ENCODE data around the gene MPG. TPM values are rescaled to one million over a fixed set of nuclear protein-coding genes. Genes with fewer than 3 reads are reported as not detected.
A peak's percentile ranks its signal among the peaks of the same experiment; 100 is the strongest.
"Not testable (repeated sequence)": the region's sequence is repeated elsewhere in the genome, so short reads cannot be mapped to it uniquely, and the experiment has no call there.

MPG gene, protein sequence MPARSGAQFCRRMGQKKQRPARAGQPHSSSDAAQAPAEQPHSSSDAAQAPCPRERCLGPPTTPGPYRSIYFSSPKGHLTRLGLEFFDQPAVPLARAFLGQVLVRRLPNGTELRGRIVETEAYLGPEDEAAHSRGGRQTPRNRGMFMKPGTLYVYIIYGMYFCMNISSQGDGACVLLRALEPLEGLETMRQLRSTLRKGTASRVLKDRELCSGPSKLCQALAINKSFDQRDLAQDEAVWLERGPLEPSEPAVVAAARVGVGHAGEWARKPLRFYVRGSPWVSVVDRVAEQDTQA
- 75.7 TPM for polyA plus RNA-seq (2013, experiment 1 of 2; ENCODE audit: insufficient read length)
- 83.8 TPM for polyA plus RNA-seq (2013, experiment 2 of 2; ENCODE audit: insufficient read length)

DNA sequence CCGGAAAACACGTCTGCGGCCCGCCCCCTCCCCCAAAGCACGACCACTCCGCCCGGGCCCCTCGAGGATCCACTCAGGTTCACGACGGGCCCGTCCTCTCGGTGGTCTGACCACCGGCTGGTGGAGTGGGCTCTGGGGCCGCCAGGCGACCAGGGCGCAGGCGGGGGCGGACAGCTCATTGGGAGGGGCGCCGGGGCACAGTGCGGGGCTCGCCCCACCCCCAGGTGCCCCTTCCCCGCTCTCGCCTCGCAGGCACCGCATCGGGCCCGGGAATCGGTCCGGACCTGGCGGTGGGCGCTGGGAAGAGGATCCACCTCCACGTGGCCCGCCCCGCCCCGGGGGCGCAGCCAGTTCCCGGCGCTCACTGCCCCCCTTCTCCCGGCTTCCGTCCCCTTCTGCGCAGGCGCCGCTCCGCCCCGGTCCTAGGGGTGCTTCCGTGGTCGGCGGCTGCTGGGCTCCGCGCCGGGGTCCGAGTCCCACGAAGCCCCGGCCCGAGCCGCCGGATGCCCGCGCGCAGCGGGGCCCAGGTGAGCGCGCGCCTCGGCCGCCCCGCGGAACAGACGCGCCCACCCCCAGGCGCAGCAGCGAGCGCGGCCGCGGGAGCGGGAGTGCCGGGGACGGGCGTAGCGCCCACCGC, at the start of gene MPG:
Gene MPG (plus strand): TSS at position 419 of the 637 bp plus-strand sequence. CDS start 85 bp downstream, at position 504.
- peak; percentile 82 for DNase-seq

DNA sequence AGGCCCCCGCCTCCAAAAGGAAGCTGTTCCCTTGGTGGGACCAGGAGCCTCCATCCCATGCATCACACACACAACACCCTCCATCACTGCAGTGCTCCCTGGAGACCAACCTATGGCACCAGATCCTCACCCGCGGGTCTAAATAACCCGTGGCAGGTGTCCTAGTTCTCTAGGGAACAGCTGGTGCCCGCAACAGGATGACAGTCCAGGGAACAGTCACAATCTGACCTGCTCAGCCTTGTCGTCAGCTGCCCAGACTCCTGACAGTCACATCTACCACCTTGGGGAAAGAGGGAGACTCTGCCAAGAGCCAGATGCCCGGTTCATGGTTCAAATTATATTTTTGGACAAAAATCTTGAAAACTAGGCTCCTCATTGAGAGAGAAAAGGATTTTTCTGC, 47.4 kb upstream of the MPG start:
- DNase-seq = not testable (repeated sequence)

DNA sequence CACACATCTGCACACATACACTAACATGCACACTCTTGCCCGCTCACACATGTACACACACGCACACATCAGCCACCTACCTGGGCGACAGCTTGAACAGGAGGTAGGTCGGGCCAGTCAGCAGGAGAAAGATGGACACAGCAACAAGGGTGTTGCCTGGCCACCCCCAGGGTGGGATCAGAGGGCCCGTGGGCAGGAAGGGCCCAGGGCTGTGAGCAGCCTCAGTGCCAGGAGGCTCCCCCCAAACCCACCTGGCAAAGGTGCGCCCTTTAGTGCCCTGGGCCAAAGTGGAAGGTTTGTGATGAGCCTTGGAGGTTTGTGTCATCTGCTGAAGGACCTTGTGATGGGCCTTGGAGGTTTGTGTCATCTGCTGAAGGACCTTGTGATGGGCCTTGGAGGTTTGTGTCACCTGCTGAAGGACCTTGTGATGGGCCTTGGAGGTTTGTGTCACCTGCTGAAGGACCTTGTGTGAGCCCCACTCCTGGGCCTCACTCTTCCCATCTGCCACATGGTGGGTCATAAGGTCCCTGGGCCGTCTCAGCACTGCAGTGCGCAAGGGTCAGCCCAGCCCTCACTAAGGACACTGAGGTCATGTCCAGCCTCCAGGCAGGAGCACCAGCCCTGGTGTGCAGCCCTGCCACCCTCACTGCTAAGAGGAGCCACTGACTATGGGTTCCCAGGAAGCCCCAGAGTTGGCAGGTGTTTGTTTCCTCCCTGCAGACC, 44.7 kb upstream of the MPG start:
- DNase-seq = not testable (repeated sequence)

DNA sequence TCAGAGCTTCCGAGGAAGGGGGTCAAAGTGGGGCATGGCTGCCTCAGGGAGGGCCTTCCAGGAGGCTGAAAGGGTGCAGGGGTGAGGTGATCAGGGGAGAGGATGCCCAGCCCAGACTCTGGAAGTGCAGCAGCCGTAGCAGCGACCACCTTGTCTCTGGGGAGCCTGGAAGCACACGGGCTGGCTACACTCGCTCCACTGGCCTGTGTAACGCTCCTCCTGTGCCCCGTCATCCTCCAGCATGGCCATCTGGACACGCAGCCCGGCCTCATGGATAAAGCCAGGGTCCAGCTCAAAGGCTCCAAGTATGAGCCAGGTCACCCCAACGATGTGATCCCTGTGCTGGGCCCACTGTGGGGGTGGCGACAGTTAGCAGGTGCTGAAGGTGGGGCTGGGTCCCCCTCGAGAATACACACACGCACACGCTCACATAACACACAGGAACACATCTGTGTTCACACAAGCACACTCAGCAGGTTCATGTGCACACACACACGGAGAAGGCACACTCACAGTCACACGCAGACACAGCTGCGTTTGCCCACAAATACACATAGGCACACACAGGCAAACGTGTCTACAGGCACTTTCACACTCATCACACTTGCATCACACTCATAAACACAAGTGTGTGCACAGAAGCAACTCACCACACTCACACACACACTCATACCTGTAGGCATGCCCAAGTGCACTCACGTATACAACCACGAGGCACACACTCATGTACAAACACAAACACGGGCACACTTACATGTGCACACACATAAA, 44.0 kb upstream of the MPG start:
- DNase-seq = no peak

DNA sequence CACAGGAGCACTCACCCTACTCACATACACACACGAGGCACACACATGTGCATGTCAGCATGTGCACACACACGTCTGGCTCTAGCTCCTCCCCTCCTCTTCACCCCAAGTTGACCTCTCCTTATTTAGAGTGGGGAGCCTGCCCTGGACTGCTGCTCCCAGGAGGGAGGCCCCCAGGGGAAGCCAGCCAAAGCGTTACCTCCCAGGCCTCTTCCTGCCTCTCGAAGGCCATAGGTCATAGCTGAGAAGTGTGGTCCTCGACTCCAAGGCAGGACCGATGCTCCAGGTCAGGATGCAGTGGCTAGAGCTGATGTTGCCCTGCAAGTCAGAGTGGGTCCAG, 43.4 kb upstream of the MPG start:
- no peak for DNase-seq

DNA sequence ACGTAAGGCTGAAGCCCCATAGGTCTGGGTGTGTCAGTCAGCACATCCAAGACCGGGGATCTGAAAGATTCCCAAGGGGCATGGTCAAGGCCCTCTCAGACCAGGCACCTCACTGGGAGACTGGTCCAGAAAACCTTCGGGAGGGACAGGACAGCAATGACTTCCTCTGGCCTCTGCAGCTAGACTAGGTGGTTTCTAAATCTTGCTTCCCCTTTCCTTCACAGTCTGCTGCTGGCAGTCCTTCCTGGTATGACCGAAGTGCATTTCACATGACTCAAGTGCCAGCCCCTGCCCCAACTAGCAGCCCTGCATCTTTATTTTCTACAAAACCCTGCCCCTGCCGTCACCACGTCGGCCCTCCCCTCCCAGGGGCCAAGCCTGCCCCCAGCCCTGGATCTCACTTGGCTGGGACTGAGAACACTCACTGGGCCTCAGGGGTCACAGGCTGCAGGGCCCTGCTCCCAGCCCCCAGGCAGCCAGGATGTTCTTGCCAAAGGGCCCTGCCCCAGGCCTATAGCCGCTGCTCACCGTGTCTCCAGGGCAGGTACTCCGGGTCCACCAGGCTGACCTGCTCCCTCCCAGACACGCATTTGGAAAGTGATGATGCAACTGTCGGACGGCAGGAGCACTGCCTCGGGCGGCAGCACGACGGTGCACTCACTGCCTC, 42.9 kb upstream of the MPG start:
- no peak for DNase-seq

DNA sequence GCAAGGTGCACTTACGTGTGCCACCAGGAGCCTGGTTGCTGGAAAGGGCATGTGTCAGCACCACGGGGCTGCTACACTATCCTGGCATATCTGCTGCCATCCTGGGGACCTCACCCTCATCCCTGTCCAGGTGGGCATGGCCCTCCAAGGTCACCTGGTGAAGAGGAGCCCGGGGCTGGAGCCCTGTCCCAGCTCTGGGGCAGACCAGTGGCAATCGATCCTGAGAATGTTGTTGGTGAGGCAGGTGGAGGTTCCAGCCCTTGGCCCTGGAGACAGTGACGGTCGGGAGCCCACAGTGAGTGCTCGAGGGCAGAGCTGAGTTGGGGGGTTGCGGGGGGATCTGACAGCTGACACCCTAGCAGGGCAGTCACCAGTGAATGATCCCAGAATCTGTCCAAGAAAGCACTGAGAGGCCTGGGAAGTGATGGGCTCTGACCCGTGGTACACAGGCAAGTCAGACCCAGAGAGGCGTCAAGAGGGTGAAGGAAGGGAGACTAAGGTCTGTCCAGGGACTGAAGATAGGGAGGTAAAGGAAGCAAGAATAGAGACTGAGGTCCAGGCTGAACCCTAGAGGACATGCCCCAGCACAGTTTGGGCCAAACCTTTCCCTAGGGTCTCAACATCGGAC, 42.2 kb upstream of the MPG start:
- DNase-seq = no peak

DNA sequence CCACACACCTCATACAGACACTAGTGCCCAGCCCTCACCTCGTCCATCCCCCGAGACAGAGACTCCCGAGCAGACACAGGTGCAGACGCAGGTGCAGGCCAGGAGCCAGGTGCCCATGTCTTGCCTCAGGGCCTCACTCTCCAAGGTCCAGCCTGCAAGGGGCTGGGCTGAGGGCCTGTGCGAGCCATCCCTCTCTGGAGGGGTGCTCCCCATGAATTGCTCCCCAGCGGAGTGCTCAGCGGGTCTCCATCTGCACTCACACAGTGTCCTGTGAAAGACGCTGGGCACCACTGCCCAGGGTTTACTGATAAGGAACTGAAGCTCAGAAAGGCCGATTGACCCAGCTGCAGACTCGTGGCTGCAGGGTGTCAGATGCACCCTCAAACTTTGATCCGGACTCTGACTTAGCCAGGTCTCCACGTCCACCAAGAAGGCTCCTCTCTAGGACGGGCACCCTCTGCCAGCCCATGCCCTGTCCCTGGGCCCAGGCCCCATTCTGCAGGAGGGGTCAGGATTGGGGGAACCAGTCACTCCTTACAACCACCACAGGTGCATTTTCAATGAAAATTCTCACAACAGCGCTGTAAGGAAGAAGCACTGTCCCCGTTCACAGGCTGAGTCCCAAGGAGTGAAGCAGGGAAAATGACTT, 41.6 kb upstream of the MPG start:
- no peak for DNase-seq

DNA sequence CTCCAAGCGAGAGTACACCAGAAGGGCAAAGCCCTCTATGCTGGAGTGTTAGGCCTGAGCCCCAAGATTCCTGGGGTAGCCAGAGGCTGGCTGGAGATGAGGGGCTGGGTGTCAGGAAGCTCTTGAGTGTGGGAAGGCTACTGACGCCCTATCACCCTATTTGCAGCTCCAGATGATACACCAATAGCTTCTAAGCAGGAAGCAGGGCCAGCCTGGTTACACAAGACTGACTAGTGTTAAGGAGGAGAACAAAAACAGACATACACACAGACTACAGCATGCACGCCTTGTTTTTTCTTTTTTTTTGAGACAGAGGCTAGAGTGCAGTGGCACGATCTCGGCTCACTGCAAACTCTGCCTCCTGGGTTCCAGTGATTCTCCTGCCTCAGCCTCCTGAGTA, 40.5 kb upstream of the MPG start:
- no peak for DNase-seq

DNA sequence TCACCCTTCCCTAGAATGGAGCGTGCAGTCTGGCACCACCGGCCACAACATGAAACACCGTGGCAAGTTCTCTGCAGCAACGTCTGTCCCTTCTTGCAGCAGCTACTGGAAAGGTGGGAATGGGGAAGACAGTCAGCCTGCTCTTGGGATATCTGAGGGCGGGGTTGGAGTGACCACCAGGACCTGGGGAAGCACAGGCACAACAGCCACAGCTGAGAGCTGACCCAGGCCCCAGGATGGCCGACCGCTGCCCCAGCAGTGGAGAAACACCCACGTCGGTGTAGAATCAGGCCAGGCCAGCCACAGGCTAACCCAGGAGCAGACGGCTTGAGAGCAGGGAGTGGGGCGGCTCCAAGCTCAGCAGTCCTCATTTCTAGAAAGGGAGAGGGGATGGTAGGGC, 39.8 kb upstream of the MPG start:
- DNase-seq = not testable (repeated sequence)

DNA sequence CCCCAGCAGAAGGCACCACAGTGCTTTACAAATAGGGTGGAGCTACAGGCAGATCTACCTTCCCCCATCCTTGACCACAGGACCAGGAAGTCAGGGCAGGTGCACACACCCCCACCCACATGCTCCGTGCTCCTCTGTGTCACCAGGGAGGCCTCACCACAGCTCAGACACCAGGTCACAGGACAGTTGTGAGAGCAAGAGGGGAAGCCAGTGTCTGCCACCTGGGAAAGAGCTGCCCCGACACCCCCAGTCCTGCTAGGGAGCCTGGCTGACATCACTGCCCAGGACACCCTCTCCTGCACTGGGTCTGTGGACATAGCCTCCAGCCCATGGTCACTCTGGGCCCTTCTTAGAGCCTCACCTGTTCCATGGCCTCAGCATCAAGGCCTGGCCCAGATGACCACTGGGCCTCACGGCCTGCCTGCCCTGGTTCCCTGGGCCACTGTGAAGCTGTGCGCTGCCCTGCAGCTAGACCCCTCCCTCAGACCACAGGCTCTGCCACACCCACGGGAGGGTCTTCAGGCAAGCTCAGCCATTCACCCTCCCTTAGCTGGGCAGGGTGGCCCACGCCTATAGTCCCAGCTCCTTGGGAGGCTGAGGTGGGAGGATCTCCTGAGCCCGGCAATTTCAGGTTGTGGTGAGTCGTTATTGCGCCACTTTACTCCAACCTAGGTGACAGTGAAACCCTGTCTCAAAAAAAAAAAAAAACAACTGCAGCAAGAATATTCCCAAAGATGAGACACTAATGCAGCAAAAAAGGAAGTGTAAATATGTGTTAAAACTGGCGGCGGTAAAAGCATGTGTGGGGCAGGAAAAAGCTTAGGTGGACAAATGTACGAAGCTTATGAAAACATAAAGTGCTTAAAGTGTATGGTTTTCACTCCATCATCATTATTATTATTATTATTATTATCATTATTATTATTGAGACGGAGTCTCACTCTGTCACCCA, 38.8 kb upstream of the MPG start:
- no peak for DNase-seq

DNA sequence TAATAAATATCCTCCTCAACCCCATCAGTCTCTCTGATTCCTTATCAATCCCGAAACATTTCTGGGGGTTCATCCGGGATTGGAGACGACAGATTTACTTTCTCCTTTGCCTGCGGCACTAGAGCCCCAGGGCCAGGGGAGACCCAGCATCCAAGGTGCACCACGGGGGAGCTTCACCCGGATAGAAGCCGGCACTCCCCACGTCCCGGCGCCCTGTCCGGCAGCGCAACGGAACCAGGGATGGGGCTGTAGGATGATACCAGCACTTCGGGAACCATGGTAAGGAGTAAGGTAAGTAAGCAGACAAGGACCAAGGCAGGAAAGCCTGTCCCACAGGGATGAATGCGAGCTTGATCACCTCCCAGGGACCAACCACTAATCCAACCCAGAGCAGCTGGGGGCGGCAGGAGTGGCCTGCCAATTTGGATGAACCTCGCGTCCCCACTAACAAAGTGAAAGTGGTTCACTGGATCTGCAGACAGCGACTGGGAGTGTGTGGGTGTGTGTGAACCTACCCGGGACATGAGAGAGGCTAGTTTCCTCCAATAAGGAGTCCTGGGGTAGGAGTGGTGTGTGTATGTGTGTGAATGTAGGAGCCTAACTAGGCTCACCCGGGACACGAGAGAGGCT, 36.5 kb upstream of the MPG start:
- DNase-seq = no peak

DNA sequence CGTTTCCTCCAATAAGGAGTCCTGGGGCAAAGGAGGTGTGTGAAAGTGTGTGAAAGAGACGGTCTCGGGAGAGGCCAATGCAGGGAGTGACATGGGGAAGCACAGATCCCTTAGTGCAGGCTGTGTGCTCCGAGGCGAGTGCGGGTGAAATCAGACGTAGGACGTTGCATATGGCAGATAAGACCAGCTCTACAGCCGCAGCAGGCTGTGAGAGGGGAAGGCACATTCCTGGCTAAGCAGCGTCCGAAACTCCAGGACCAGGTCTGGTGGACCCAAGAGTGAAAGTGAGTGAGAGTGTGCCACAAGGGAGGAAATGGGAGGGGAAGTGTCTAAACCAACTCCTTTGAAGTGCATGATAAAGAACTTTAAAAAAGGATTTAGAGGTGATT, 36.0 kb upstream of the MPG start:
- DNase-seq = no peak

DNA sequence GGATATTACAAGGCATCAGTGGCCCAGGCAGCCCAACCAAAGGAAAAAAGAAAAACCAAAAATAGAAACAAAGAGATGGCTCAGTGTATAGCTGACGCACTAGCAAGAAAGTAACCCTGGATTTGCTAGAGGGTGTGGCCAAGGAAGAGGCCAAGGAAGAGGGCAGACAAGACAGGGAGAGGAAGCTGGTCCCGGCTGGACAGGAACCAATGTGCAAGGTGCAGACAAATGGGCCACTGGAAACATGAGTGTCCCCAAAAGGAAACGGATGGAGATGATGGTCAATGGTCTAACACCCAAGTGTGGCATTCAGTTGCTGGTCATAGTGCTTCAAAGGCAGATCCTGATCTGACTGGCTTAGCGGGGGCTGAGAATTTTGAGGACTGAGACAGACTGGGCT, 35.3 kb upstream of the MPG start:
- DNase-seq = no peak

DNA sequence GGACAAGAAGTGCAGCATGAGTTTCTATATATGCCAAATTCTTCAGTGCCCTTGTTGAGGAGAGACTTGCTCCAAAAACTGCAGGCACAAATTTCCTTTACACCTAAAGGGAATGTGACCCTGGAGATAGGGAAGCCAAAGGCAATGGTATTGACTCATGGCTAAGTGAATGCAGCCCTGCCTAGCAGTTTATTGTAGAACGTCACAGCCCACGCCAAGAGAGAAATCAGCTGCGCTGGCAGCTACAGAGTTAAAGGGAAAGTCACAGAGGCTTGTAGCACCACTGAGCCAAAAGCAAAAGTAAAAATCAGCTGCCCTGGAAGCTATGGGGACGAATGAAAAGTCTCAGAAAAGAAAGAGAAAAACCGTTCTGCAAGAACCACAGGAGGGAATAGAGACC, 34.7 kb upstream of the MPG start:
- DNase-seq = no peak

DNA sequence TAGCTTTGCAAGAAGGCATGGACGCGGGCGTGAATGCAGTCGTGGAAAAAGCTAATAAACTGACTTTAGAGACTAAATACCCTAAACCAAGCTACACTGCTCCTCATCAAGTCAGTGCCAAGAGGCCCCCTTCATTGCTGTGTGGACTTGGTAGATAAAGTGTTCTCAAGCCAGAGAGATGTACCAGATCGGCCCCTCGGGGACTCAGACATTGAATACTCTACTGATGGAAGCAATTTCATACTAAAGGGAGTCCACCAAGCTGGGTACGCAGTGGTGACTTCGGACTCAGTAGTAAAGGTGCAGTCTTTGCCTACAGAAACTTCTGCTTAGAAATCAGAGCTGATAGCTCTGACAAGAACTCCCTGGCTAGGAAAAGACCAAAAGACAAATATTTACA, 33.4 kb upstream of the MPG start:
- DNase-seq = no peak

DNA sequence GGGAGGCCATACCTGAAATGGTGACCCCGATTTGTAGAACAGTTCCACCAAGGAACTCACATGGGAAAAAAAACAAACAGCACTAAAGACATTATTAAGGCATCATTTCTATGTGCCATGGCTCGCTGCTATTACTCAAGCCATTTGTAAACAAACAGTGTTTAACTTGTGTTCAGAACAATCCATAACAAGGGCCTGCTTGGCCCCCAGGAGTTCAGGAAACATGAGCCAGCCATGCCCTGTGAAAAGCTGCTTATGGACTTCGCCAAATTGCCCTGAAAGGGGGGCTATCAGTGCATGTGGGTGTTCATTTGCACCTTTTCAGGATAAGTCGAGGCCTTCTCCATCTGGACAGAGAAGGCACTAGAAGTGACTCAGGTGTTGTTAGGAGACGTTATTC, 32.6 kb upstream of the MPG start:
- no peak for DNase-seq

DNA sequence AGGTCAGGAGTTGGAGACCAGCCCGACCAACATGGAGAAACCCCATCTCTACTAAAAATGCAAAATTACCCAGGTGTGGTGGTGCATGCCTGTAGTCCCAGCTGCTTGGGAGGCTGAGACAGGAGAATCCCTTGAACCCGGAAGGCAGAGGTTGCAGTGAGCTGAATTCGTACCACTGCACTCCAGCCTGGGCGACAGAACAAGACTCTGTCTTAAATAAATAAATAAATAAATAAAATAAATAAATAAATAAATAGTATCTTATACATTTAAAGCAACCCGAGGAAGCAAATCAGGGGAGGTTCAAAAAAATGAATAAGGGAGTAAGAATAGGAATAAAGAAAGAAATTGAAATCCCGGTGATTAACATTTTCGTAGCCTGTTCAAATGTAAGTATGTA, 31.5 kb upstream of the MPG start:
- not testable (repeated sequence) for DNase-seq

DNA sequence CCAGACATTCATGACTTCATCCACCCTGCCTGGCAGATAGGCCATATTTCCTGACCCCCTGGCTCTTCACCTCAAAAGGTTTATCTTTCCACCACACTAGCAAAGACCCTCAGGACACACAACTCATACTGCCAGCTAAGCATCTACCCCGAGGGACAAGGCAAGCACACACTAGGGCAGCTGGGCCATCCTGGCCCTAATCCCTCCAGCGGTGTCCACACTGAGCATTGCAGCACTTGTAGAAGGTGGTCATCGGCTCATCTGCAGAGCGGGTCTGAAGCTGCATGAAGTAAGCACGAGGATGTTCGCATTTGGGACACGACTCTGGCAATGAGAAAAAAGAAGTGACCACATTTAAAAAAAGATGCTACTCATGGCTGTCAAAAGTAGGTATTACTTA, 30.8 kb upstream of the MPG start:
- no peak for DNase-seq

Measured in fibroblast of skin of abdomen (primary cell).